ENCODE data around the gene NAALAD2. TPM values are rescaled to one million over a fixed set of nuclear protein-coding genes. Genes with fewer than 3 reads are reported as not detected.

NAALAD2 gene
- total and polyA plus RNA-seq, 2 experiments from 2014 or later, result 3.4 to 4.3 TPM

DNA sequence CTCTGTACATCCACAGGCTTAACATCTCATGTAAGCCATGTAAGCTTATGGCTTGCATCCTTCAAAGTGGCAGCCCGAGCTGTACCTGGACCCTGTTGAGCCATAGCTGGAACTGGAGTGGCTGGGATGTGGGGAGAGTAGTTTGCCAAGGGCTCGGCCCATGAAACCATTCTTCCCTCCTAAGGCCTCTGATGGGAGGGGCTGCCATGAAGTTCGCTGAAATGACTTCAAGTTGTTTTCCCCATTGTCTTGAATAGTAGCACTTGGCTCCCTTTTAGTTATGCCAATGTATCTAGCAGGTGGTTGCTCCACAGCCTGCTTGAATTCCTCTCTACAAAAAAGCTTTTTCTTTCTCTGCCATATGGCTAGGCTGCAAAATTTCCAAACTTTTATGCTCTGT lies 93.6 kb downstream of the NAALAD2 start:
- Histone ChIP-seq H3K4me3 (no peak overlapping the region), H3K79me2 (replicated peaks; ENCODE audit: insufficient read depth) (no peaks in the 10 kb centered on the region), H3K36me3 (ENCODE audit: insufficient read depth) (no peaks in the 10 kb centered on the region), H3K4me2 (no peak overlapping the region), H3K27me3 (ENCODE audit: insufficient read depth) (no peaks in the 10 kb centered on the region), H3K9me2 (ENCODE audit: insufficient read depth) (peaks cover 7% of the 10 kb centered on the region; the same call in 1 of the 2 replicates), H4K20me1 (replicated peaks; ENCODE audit: insufficient read depth) (no peaks in the 10 kb centered on the region), H2AFZ (no peak overlapping the region), H3F3A (replicated peaks; ENCODE audit: low read depth) (no peaks in the 10 kb centered on the region), H3K4me1 (ENCODE audit: insufficient read depth) (peaks cover 13% of the 10 kb centered on the region; the same call in 1 of the 2 replicates), H3K27ac (ENCODE audit: low read depth) (no peak overlapping the region)
- ATAC-seq (peak; percentile 53), DNase-seq (ENCODE audit: low spot score) (peak; percentile 34)
- Mint-ChIP-seq H3K27me3 (ENCODE audit: insufficient read depth, low read depth, poor library complexity) (peaks cover 2% of the 10 kb centered on the region), H3K27ac (no peak overlapping the region), H3K4me1 (peaks cover 27% of the 10 kb centered on the region), H3K4me3 (no peak overlapping the region), H3K9me3 (peaks cover 7% of the 10 kb centered on the region), H3K36me3 (ENCODE audit: low read depth) (peaks cover 5% of the 10 kb centered on the region; the same call in 2 of the 3 replicates)
- TF ChIP-seq ZNF331 (CRISPR knock-in tag; IDR thresholded peaks at IDR 0.05; ENCODE audit: low read depth), result no peak
- 0 out of 2 replicates have a peak, but pooled peaks have one; percentile 14 for TF ChIP-seq NANOG (IDR thresholded peaks at IDR 0.05; ENCODE audit: borderline replicate concordance)

DNA sequence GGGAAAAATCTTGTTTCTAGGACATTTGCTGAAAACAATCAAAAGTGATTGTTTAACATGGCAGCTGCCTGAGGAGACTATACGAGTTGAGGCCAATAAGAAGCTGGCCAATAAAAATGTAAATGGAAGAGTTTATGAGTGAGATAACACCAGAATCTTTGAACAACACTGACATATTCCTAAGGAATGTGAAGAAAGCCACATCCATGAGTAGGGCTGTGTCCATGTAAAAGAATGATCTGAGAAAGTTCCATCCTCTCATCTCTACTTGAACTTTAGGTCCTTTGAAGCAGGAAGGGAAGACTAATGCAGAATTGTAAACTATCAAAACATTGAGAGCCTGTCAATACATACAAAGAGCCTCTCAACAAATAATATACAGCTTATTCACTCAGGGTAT lies 95.3 kb downstream of the NAALAD2 start:
- Histone ChIP-seq H3K4me2 (no peak overlapping the region), H3K36me3 (ENCODE audit: insufficient read depth) (no peaks in the 10 kb centered on the region), H3F3A (replicated peaks; ENCODE audit: low read depth) (no peaks in the 10 kb centered on the region), H3K79me2 (replicated peaks; ENCODE audit: insufficient read depth) (no peaks in the 10 kb centered on the region), H3K27me3 (ENCODE audit: insufficient read depth) (no peaks in the 10 kb centered on the region), H2AFZ (no peak overlapping the region), H3K9me2 (ENCODE audit: insufficient read depth) (peaks cover 7% of the 10 kb centered on the region; the same call in 1 of the 2 replicates), H3K27ac (ENCODE audit: low read depth) (no peak overlapping the region), H4K20me1 (replicated peaks; ENCODE audit: insufficient read depth) (no peaks in the 10 kb centered on the region), H3K4me1 (ENCODE audit: insufficient read depth) (0 out of 2 replicates have a peak, but pooled peaks cover 7% of the 10 kb centered on the region), H3K4me3 (no peak overlapping the region)
- TF ChIP-seq, protein P1, sequence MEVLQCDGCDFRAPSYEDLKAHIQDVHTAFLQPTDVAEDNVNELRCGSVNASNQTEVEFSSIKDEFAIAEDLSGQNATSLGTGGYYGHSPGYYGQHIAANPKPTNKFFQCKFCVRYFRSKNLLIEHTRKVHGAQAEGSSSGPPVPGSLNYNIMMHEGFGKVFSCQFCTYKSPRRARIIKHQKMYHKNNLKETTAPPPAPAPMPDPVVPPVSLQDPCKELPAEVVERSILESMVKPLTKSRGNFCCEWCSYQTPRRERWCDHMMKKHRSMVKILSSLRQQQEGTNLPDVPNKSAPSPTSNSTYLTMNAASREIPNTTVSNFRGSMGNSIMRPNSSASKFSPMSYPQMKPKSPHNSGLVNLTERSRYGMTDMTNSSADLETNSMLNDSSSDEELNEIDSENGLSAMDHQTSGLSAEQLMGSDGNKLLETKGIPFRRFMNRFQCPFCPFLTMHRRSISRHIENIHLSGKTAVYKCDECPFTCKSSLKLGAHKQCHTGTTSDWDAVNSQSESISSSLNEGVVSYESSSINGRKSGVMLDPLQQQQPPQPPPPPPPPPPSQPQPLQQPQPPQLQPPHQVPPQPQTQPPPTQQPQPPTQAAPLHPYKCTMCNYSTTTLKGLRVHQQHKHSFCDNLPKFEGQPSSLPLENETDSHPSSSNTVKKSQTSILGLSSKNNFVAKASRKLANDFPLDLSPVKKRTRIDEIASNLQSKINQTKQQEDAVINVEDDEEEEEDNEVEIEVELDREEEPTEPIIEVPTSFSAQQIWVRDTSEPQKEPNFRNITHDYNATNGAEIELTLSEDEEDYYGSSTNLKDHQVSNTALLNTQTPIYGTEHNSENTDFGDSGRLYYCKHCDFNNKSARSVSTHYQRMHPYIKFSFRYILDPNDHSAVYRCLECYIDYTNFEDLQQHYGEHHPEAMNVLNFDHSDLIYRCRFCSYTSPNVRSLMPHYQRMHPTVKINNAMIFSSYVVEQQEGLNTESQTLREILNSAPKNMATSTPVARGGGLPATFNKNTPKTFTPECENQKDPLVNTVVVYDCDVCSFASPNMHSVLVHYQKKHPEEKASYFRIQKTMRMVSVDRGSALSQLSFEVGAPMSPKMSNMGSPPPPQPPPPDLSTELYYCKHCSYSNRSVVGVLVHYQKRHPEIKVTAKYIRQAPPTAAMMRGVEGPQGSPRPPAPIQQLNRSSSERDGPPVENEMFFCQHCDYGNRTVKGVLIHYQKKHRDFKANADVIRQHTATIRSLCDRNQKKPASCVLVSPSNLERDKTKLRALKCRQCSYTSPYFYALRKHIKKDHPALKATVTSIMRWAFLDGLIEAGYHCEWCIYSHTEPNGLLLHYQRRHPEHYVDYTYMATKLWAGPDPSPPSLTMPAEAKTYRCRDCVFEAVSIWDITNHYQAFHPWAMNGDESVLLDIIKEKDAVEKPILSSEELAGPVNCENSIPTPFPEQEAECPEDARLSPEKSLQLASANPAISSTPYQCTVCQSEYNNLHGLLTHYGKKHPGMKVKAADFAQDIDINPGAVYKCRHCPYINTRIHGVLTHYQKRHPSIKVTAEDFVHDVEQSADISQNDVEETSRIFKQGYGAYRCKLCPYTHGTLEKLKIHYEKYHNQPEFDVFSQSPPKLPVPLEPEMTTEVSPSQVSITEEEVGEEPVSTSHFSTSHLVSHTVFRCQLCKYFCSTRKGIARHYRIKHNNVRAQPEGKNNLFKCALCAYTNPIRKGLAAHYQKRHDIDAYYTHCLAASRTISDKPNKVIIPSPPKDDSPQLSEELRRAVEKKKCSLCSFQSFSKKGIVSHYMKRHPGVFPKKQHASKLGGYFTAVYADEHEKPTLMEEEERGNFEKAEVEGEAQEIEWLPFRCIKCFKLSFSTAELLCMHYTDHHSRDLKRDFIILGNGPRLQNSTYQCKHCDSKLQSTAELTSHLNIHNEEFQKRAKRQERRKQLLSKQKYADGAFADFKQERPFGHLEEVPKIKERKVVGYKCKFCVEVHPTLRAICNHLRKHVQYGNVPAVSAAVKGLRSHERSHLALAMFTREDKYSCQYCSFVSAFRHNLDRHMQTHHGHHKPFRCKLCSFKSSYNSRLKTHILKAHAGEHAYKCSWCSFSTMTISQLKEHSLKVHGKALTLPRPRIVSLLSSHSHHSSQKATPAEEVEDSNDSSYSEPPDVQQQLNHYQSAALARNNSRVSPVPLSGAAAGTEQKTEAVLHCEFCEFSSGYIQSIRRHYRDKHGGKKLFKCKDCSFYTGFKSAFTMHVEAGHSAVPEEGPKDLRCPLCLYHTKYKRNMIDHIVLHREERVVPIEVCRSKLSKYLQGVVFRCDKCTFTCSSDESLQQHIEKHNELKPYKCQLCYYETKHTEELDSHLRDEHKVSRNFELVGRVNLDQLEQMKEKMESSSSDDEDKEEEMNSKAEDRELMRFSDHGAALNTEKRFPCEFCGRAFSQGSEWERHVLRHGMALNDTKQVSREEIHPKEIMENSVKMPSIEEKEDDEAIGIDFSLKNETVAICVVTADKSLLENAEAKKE (CRISPR knock-in tag; IDR thresholded peaks at IDR 0.05), result no peak
- TF ChIP-seq STAT1 (IDR thresholded peaks at IDR 0.05; ENCODE audit: unreplicated experiment) (no peak), ZNF331 (CRISPR knock-in tag; IDR thresholded peaks at IDR 0.05; ENCODE audit: low read depth) (no peak), CREB1 (CRISPR knock-in tag; IDR thresholded peaks at IDR 0.05; ENCODE audit: low read depth) (no peak), NANOG (IDR thresholded peaks at IDR 0.05; ENCODE audit: borderline replicate concordance) (no peak), EZH2phosphoT487 (IDR thresholded peaks at IDR 0.05; ENCODE audit: unreplicated experiment) (no peak), JUNB (IDR thresholded peaks at IDR 0.05; ENCODE audit: unreplicated experiment) (no peak), ZNF114 (CRISPR knock-in tag; IDR thresholded peaks at IDR 0.05) (no peak)
- TF ChIP-seq, protein P2, sequence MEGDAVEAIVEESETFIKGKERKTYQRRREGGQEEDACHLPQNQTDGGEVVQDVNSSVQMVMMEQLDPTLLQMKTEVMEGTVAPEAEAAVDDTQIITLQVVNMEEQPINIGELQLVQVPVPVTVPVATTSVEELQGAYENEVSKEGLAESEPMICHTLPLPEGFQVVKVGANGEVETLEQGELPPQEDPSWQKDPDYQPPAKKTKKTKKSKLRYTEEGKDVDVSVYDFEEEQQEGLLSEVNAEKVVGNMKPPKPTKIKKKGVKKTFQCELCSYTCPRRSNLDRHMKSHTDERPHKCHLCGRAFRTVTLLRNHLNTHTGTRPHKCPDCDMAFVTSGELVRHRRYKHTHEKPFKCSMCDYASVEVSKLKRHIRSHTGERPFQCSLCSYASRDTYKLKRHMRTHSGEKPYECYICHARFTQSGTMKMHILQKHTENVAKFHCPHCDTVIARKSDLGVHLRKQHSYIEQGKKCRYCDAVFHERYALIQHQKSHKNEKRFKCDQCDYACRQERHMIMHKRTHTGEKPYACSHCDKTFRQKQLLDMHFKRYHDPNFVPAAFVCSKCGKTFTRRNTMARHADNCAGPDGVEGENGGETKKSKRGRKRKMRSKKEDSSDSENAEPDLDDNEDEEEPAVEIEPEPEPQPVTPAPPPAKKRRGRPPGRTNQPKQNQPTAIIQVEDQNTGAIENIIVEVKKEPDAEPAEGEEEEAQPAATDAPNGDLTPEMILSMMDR (conservative IDR thresholded peaks at IDR 0.05; ENCODE audit: low read depth in 2 of 2), result no peak
- TF ChIP-seq, protein P3, sequence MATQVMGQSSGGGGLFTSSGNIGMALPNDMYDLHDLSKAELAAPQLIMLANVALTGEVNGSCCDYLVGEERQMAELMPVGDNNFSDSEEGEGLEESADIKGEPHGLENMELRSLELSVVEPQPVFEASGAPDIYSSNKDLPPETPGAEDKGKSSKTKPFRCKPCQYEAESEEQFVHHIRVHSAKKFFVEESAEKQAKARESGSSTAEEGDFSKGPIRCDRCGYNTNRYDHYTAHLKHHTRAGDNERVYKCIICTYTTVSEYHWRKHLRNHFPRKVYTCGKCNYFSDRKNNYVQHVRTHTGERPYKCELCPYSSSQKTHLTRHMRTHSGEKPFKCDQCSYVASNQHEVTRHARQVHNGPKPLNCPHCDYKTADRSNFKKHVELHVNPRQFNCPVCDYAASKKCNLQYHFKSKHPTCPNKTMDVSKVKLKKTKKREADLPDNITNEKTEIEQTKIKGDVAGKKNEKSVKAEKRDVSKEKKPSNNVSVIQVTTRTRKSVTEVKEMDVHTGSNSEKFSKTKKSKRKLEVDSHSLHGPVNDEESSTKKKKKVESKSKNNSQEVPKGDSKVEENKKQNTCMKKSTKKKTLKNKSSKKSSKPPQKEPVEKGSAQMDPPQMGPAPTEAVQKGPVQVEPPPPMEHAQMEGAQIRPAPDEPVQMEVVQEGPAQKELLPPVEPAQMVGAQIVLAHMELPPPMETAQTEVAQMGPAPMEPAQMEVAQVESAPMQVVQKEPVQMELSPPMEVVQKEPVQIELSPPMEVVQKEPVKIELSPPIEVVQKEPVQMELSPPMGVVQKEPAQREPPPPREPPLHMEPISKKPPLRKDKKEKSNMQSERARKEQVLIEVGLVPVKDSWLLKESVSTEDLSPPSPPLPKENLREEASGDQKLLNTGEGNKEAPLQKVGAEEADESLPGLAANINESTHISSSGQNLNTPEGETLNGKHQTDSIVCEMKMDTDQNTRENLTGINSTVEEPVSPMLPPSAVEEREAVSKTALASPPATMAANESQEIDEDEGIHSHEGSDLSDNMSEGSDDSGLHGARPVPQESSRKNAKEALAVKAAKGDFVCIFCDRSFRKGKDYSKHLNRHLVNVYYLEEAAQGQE (IDR thresholded peaks at IDR 0.05; ENCODE audit: unreplicated experiment), result no peak
- Mint-ChIP-seq H3K27me3 (ENCODE audit: insufficient read depth, low read depth, poor library complexity) (peaks cover 3% of the 10 kb centered on the region), H3K4me1 (peaks cover 20% of the 10 kb centered on the region), H3K4me3 (no peak overlapping the region), H3K27ac (no peak overlapping the region), H3K9me3 (peaks cover 7% of the 10 kb centered on the region), H3K36me3 (ENCODE audit: low read depth) (peaks cover 5% of the 10 kb centered on the region; the same call in 2 of the 3 replicates)
- no peak for DNase-seq (ENCODE audit: low spot score)
- ATAC-seq, result no peak
